Prostate gland (tissue), 2 donors: ENCODE results near the gene PPFIBP2.

Source experiments
- CTCF ChIP-seq, 4 experiments: fragments of 200-600 bp in 2 of 4; fragments of 450-650 bp in 2 of 4; sonication (generic) in 2 of 4; IDR thresholded peaks; 1 replicate in 3 of 4; 2 replicates in 1 of 4; pipeline ENCODE4 v1.5.1; 2016 to 2019; ENCODE audit warnings: antibody characterized with exemption in 4 of 4, mild to moderate bottlenecking in 2 of 4, moderate library complexity in 2 of 4
- POLR2A ChIP-seq: fragments of 450-650 bp; IDR thresholded peaks from one replicate; pipeline ENCODE4 v1.6.1; 2016; ENCODE audit warnings: antibody characterized with exemption, mild to moderate bottlenecking

- no peak for TF ChIP-seq CTCF (IDR thresholded peaks at IDR 0.05)
- TF ChIP-seq POLR2A: no peak
These were observed 158.6 kb downstream of the PPFIBP2 start for GRCh38 chr11:7672276-7672959.
